Measurements from ENCODE around the gene AASDH.

AASDH gene

DNA sequence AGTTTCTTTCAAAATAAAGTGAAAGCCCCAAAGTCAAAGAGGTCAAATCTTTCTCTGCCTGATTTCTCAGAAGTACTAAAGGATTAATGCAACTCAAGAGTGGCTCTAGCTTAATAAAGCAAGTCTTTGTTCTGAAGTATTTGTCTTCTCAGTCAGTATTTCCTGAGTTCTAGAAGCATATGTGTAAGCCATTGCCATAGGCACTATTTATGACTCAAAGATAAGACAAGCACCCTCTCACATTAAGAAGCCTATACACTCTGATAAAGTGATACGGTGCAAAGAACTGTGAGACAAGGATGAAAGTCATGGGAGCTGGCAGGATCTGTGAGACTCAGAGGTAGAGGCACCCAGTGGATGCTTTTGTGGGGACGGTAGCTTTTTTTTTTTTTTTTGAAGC is 60.9 kb downstream of the AASDH start:
- H3K4me3 ChIP-seq (ENCODE audit: low read depth, low read length), result no peak overlapping the region
- TF ChIP-seq CTCF (IDR thresholded peaks at IDR 0.05; ENCODE audit: low read depth, low read length), result no peak

DNA sequence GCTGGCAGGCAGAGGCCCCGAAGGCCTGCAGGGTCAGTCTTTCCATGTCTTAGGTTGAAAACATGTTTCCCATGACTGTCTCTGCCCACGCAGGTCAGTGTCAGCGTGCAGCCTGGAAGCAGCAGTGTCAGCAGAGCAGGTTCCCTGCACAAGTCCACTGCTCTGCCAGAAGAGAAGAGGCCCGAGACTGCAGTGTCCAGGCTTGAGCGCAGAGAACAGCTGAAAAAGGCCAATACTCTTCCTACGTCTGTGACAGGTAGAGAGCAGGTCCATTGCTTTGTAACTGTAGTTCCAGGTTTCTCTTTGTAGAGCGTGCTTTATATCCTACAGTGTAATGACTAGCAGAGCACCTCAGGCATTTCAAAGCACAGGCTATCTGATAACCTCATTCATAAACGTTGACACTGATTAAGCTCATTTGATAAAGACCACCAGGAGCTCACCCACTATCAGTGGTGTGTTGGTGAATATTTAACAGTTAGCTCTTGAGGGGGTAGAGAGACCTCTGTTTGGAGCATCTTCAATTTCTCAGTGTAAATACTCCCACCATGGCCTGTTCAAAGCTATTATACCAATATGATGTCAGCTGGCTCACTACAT is 63.2 kb downstream of the AASDH start:
- no peak for TF ChIP-seq CTCF (IDR thresholded peaks at IDR 0.05; ENCODE audit: low read depth, low read length)

GRCh38 chr4:56323327-56323726 is 64.0 kb downstream of the AASDH start:
- no peak for TF ChIP-seq CTCF (IDR thresholded peaks at IDR 0.05; ENCODE audit: low read depth, low read length)
- H3K4me3 ChIP-seq (ENCODE audit: low read depth, low read length), result no peak overlapping the region

More for the DNA sequence above, 63.2 kb downstream of the AASDH start:
- no peak overlapping the region for H3K4me3 ChIP-seq (ENCODE audit: low read depth, low read length)

GRCh38 chr4:56321251-56321650 is 66.0 kb downstream of the AASDH start:
- H3K4me3 ChIP-seq (ENCODE audit: low read depth, low read length), result no peak overlapping the region

DNA sequence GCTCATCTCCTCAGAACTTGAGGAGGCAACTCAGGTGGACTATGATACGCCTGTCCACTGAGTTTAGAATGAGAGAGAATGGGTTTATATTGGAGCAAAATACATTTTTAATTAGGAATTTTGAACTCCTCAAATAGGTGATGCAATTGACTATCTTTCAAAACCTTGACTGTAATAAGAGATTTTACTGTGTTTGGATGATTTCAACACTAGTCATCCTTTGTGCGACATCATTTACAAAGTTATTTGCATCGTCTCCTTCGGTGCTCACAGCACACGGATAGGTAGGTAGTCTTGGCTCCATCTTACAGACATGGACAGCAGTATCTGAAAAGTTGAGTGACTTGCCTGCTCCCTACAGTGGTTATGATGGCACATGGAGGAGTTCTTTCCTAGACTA is 67.0 kb downstream of the AASDH start:
- TF ChIP-seq CTCF (IDR thresholded peaks at IDR 0.05; ENCODE audit: low read depth, low read length), result no peak
- no peak overlapping the region for H3K4me3 ChIP-seq (ENCODE audit: low read depth, low read length)

More at GRCh38 chr4:56321251-56321650, 66.0 kb downstream of the AASDH start:
- no peak for TF ChIP-seq CTCF (IDR thresholded peaks at IDR 0.05; ENCODE audit: low read depth, low read length)

DNA sequence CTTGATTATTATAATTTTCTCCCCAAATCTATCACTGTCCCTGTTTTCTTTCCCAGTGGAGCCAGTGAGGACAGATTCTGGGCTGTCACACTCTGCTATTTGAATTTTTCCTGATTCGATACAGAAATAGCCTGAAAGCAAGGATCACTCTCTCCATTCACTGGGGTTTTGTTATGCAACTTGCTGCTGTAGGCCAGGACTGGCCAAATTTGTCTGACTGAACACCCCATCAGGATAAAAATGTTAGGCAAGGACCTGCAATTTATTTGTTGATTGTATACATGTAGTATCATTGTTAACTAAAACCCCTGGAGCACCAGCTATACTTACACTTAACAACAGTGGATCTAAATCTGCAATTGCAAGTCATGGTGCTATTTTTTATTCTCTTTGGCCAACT is 68.7 kb downstream of the AASDH start:
- TF ChIP-seq CTCF (IDR thresholded peaks at IDR 0.05; ENCODE audit: low read depth, low read length), result no peak
- H3K4me3 ChIP-seq (ENCODE audit: low read depth, low read length), result no peak overlapping the region

DNA sequence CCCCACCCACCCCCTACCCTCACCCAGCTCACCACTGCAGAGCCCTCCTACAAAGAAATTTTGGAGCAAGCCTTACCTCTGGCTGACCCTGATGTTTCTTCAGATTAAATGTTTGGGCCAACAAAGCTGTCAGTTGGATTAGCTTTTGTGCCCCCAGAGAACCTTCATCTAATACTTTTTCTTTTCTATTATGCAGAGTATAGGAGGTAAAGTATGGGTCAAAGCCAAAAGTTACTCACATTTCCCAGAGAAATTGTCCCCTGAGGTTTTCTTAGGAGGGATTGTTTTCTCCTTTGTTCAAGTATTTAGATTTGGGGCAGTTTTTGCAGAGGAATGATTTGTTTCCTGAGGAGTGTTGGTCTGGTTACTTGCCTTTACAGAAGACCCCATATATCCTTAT is 69.5 kb downstream of the AASDH start:
- no peak for TF ChIP-seq CTCF (IDR thresholded peaks at IDR 0.05; ENCODE audit: low read depth, low read length)
- H3K4me3 ChIP-seq (ENCODE audit: low read depth, low read length), result no peak overlapping the region

Measured in WI38 (cell line).